CD4-positive, alpha-beta T cell treated with Interleukin-15 for 1 hour (primary cell): ENCODE results near the gene OR1M1.
"Not testable (repeated sequence)": the region's sequence is repeated elsewhere in the genome, so short reads cannot be mapped to it uniquely, and the experiment has no call there.

Experiments
- DNase-seq: peaks from one replicate; pipeline ENCODE4 v3.0.0-alpha.2; 2020

OR1M1 gene, protein sequence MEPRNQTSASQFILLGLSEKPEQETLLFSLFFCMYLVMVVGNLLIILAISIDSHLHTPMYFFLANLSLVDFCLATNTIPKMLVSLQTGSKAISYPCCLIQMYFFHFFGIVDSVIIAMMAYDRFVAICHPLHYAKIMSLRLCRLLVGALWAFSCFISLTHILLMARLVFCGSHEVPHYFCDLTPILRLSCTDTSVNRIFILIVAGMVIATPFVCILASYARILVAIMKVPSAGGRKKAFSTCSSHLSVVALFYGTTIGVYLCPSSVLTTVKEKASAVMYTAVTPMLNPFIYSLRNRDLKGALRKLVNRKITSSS

DNA sequence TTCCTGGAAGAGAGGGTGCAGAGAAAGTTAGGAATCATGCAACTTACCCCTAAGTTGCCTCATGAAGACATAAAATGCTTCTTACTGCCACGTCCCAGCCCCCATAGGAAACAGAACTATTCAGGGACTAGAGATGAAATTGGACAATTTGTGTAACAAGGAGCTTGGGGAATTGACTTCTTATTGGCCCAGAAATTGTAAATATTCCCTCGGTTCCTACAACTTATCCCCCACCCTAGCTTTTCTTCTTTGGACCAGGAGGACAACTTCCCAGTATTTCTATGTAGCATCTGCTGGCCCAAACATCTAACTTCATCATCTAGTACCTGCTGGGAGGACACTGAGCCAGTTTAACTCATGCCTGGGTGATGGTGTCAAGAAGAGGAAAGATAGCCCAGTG is at the start of gene OR1M1:
TSS of gene OR1M1 (plus strand) at position 301 of the 400 bp plus-strand sequence. CDS start 6,184 bp downstream, outside the sequence.
- no peak for DNase-seq

DNA sequence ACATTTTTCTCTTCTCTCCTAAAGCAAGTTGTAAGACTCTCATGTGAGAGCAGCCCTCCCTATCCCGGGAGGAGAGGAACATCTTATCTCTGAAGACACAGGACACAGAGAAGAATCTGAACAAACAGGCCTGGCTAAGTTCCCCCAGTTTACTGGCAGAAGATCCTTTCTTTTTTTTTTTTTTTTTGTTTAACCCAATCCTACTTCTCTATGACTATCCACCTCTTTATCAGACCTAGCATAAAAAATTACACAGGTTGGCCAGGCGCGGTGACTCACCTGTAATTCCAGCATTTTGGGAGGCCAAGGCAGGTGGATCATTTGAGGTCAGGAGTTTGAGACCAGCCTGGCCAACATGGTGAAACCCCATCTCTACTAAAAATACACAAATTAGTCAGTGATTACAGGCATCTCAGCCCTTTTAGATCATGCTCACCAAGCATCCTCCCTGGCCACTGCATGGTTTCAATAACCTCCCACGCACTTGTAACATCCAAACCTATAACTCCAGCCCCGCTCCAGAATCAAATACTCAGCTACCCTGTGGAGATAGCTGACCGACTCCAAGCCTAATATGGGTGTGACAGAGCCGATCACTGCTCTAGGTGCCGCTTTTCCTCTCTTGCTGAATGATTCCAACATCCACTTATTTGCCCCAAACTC is 49.3 kb upstream of the OR1M1 start:
- no peak for DNase-seq

DNA sequence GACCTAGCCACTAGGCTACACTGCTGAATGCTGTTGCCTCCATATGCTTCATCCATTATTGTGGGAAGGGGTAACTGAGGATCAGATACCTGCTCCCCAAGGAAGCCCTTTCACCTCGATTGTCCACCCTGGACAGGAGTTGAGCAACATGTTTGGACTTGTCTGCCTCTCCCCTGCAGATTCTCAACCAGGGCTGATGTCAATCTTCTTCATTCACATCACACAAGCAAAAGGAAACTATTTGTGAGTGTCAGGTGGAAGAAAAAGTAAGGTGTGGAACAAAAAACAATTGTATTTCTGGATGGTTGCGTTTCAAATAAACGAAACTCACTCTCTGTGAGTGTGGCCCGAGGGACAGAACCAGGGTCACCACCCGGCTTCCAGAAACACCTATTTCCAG is 47.1 kb upstream of the OR1M1 start:
- DNase-seq = no peak

DNA sequence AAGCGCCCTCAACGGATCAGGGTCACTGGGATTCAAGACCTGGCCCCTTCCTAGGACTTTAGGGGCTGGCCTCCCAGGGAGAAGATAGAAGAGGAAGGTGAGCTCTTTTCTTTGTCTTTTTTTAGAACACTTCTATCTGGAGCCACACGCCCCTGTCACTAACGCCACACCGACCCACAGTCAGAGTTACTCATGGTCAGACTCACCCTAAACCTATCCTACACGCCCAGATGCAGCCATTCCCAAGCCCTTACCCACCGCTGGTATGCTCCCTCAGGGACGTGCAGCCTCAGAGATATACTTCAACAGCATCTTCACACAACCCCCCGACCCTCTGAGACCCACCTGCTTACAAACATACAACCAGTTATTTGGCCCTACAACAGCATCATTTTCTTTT is 46.7 kb upstream of the OR1M1 start:
- no peak for DNase-seq

DNA sequence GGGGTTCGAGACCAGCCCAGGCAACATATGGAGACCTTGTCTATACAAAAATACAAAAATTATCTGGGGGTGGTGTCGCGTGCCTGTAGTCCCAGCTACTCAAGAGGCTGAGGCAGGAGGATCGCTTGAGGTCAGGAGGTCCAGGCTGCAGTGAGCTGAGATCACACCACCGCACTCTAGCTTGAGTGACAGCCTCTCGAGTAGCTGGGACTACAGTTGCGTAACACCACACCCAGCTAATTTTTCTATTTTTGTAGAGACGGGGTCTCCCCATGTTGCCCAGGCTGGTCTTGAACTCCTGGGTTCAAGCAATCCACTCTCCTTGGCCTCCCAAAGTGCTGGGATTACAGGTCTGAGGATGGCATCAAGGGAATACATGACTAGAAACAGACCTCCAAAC is 45.8 kb upstream of the OR1M1 start:
- DNase-seq = no peak

DNA sequence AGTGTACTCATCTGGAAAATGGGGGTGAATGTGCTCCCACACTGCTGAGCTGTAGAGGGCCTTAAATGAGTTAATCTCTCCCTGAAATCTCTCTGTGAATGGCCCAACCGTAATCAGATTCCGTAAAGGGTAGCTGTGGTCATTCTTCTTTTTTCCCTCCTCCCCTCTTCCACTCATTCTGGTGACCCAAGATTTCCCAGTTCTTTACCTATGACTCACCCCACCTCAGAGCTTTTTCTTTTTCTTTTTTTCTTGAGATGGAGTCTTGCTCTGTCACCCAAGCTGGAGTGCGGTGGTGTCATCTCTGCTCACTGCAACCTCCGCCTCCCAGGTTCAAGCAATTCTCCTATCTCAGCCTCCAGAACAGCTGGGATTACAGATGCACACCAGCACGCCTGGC is 43.3 kb upstream of the OR1M1 start:
- no peak for DNase-seq

DNA sequence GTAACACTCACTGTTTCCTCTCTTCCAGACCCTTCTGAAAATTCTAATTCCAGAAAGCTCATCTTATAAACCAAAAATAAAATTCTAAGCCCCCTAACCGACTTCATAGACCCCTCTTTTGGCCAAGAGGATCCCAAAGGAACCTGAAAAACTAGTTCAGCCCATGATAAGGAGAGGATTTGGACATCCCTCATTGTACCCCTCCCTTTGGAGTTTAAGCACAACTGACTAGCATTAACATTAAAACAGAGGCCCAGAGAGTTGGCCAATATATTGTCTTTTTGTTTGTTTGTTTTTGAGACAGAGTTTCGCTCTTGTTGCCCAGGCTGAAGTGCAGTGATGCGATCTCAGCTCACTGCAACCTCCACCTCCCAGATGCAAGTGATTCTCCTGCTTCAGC is 42.4 kb upstream of the OR1M1 start:
- DNase-seq = no peak

DNA sequence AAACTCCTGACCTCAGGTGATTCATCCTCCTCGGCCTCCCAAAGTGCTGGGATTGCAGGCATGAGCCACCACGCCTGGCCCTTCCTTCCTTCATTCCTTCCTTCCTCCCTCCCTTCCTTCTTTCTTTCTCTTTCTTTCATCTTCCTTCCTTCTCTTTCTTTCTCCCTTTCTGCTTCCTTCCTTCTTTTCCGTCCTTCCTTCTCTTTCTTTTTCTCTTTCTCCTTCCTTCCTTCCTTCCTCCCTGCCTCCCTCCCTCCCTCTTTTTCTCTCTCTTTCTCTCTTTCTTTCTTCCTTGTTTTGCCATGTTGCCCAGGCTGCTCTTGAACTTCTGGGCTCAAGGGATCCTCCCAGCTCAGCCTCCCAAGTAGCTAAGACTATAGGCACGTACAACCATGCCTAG is 40.2 kb upstream of the OR1M1 start:
- no peak for DNase-seq

DNA sequence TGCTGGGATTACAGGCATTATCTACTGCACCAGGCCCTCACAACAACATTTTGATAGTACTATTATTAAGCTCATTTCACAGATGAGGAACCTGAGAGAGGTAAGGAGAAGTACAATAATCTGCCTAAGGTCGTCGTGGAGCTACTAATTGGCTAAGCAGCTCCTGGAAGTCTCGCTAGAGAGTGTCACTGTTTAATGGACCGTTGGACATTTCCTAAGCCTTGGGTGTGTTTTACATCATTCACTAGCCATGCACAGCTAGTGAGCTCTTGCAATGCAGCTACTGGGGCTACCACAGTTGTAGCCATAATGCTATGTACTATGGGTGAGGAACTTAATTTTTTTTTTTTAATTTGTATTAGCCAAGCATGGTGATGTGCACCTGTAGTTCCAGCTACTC is 34.0 kb upstream of the OR1M1 start:
- no peak for DNase-seq

DNA sequence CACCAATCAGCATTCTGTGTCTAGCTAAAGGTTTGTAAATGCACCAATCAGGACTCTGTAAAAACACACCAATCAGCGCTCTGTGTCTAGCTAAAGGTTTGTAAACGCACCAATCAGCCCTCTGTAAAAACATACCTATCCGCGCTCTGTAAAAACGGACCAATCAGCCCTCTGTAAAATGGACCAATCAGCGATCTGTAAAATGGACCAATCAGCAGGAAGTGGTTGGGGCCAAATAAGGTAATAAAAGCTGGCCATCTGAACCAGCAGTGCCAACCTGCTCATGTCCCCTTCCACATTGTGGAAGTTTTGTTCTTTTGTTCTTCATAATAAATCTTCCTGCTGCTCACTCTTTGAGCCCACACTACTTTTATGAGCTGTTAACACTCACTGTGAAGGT is 33.2 kb upstream of the OR1M1 start:
- DNase-seq = not testable (repeated sequence)

DNA sequence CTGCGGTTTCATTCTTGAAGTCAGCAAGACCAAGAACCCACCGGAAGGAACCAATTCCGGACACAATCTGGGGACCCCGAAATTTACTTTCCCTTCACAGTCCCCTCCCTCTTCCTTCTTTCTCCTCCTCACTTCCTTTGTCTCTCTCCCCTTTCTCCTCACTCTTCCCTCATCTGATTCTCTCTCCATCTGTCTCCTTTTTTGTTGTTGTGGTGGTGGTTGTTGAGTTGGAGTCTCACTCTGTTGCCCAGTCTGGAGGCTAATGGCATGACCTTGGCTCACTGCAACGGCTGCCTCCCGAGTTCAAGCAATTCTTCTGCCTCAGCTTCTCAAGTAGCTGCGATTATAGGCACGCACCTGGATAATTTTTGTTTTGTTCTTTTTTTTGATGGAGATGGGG is 32.7 kb upstream of the OR1M1 start:
- no peak for DNase-seq

DNA sequence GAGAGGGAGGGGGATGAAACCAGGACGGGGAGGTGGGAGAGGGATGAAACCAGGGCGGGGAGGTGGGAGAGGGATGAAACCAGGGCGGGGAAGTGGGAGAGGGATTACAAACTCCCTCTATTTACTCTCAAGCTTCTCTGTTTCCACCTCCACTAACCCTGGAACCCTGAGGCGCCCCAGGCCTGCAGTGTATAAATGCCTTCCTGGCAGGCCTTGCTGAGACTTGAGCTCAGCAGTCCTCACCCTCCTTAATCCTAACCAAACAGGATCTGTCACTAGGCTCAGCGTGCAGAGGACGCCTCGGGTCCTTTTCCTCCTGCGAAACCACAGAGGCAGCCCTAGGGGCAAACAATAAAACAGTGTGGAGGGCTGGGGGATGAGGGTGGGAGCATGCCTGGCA is 32.1 kb upstream of the OR1M1 start:
- no peak for DNase-seq

DNA sequence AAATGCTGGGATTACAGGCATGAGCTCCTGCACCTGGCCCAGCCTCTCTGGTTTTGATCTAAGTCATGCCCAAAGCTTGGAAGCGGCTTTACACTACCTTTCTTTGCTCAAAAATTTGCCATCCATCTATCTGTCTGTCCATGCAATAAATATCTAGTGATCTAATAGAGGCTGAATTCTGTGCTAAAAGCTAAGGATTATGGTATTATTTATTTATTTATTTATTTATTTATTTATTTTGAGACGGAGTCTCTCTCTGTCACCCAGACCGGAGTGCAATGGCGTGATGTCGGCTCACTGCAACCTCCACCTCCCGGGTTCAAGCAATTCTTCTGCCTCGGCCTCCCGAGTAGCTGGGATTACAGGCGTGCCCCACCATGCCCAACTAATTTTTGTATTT is 30.7 kb upstream of the OR1M1 start:
- not testable (repeated sequence) for DNase-seq

DNA sequence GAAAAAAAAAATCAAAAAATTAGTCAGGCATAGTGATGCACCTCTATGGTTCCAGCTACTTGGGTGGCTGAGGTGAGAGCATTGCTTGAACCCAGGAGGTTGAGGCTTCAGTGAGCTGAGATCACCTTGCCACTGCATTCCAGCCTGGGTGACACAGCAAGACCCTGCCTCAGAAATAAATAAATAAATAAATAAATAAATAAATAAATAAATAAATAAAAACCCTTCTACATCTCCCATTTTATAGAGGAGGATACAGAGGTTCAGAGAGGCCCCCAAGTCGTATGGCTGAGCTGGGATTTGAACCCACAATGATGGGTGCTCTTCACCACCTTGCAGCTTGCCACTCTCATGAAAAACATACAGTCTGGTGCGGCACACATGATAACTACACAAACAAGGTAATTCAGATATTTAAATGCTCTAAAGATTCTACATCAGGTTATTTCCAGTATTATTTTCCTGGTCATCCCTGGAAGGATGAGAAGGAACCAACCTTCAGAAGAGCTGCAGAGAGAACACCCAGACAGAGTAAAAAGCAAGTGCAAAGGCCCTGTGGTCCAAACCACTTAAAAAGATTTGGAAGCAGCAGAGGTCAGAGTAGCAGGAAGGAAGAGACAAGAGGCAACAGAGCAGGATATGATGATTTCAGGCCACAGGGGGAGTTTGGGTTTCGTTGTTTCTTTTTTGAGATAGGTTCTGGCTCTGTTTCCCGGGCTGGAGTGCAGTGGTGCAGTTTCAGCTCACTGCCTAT is 29.2 kb upstream of the OR1M1 start:
- DNase-seq = no peak

DNA sequence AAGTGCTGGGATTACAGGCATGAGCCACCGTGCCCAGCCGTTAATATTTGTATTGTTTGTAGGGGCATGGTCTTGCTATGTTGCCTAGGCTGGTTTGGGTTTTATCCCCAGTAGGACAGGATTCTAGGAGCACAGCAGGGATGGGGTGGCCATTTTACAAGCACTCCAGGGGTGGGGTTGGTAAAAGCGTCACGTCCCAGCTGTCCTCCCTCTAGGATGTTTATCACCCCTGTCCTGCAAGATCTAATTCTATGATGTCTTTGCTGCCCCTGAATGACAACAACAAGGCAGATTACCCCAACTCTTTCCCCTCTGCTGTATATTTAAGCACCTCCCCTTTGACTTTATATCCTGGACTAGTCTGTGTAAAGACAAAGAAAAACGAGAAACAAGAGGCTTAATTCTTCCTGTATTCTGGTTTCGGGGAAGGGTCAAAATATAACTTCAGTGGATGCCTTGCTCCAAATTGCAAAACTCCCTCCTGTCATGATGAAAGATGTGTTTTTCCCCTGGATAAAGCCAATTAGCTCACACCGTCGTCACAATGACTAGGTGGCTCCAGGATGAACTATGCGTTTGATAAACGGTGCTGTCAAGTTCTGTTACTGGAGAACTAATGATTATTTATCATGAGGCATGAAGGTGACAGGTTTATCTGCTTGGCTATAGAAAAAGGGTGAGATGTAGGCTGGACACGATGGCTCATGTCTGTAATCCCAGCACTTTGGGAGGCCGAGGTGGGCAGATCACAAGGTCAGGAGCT is 27.8 kb upstream of the OR1M1 start:
- no peak for DNase-seq

DNA sequence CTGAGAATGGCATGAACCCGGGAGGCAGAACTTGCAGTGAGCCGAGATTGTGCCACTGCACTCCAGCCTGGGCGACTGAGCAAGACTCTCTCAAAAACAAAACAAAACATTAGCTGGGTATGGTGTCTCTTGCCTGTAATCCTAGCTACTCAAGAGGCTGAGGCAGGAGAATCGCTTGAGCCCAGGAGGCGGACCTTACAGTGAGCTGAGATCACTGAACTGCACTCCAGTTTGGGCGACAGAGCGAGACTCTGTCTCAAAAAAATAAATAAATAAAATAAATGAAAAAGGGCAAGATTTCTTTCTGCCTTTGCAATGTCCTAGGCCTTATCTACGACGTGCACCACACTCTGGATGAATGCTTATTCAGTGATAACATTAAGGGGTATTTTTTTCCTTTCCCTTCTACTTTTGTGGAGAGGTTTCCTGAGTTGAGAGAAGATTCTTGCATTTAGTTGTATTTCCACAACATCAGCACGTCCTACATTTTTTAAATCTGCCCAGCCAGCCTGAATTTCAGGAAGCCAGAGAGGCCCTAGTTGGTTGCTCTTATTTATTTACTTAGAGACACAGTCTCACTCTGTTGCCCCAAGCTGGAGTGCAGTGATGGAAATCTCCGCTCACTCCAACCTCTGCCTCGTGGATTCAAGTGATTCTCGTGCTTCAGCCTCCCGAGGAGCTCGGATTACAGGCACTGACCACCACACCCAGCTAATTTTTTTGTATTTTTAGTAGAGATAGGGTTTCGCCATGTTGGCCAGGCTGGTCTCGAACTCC is 26.1 kb upstream of the OR1M1 start:
- DNase-seq = no peak

DNA sequence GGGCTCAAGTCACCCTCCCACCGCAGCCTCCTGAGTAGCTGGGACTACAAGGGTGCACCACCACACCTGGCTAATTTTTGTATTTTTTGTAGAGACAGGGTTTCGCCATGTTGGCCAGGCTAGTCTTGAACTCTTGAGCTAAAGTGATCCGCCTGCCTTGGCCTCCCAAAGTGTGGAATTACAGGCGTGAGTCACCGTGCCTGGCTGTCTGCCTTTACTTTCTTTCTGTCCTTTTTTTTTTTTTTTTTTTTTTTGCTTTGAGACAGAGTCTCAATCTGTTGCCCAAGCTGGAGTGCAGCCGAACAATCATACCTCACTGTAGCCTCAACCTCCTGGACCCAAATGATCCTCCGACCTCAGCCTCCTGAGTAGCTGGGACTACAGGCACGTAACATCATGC is 25.0 kb upstream of the OR1M1 start:
- DNase-seq = no peak

DNA sequence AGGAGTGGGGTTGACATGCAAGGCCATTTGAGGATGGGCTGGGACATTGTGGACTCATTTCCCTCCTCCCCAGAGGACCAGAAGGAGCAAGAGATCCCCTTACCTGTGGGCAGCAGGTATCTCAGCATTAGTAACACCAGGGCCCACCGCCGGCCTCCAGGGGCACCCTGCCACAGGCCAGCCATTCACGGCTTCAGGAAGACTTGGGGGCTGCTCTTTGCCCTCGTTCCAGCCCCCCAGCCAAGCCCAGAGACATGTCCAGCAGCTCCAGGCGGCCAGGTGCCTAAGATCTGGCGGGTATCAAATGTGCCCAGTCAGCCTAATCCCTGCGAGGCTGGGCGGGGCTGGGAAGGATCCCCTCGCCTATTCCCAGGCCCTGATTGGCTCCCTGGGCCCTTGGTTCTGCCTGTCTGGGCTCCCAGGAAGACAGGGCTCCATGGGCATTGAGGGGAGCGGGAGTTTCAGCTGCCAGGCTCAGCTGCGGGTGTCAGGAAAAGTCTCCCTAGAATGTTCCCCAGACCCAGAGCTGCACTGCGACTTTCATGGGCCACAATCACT is 21.3 kb upstream of the OR1M1 start:
- DNase-seq = no peak

DNA sequence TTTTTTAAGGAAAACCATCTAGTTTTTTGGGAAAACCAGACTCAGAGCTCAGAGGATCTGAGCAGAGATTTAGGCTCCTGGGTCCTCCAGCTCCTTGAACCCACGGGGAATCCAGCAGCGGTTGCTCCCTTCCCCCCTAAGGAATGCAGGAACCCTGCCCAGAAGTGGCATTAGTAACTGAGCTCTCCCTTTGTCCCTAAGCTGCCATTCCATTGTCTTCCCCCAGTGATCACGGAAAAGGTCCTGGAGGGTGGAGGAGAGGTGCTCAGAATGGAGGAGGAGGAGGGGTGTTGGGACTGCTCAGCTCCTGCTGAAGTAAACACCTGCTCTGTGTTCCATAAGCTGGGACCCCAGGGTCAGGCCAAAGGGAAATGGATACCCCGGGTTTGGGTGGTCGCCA is 16.8 kb upstream of the OR1M1 start:
- DNase-seq = no peak

DNA sequence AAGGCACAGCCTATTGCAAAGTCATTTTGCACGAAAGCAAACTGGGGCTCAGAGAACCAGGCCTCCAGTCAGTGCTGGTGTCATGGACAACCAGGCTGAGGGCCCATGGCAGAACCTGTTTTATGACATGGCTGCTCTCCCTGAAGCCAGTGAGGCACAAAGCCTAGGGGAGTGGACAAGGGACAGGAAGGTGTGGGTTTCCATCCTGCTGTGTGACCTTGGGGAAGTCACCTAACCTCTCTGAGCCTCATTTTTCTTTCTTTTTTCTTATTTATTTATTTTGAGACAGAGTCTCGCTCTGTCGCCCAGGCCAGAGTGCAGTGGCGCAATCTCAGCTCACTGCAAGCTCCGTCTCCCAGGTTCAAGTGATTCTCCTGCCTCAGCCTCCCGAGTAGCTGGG is 15.1 kb upstream of the OR1M1 start:
- DNase-seq = not testable (repeated sequence)

DNA sequence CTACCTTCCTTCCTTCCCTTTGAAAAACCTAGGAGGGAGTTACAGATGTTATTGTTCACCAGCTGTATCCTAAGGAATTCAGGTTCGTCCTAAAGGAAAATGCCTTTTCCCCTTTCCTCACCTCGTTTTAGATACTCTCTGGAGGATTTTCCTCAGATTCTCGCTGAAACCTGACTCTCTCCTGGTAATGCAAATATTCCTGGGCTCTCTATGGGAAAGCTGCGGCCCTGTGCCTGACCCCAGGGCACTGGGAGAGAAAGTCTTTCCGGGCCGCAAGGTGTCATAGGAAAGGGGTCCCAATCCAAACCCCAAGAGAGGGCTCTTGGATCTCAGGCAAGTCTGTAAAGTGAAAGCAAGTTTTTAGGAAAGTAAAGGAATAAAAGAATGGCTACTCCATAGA is 13.1 kb upstream of the OR1M1 start:
- no peak for DNase-seq
